ENCODE measurements around the gene IRGC.
"Not testable (repeated sequence)": the region's sequence is repeated elsewhere in the genome, so short reads cannot be mapped to it uniquely, and the experiment has no call there.

The IRGC gene, protein sequence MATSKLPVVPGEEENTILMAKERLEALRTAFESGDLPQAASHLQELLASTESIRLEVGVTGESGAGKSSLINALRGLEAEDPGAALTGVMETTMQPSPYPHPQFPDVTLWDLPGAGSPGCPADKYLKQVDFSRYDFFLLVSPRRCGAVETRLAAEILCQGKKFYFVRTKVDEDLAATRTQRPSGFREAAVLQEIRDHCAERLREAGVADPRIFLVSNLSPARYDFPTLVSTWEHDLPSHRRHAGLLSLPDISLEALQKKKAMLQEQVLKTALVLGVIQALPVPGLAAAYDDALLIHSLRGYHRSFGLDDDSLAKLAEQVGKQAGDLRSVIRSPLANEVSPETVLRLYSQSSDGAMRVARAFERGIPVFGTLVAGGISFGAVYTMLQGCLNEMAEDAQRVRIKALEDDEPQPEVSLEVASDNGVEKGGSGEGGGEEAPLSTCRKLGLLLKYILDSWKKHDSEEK

DNA sequence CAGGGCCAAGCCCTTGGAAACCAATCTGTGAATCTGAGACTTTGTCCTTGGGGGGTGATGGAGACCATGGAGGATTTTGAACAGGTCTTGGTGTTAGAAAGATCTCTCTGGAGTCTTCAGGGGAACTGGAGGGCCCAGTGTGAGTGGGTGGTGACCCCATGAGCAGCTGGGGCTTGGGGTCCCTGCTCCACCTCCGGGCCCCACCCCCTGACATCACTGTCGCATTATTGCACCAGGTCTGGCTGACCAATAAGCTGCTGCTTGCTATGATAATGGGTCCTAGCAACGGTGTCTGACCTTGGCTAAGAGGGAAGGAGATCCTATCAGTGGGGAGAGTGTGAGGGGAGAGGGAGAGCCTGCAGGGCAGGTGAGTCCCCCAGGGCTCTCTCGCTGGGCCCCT lies at the start of gene IRGC:
Gene IRGC, plus strand, starts transcription at position 301 of the 400 bp plus-strand sequence. CDS start 2,483 bp downstream, outside the sequence.
- DNase-seq (ENCODE audit: low read depth), result no peak

DNA sequence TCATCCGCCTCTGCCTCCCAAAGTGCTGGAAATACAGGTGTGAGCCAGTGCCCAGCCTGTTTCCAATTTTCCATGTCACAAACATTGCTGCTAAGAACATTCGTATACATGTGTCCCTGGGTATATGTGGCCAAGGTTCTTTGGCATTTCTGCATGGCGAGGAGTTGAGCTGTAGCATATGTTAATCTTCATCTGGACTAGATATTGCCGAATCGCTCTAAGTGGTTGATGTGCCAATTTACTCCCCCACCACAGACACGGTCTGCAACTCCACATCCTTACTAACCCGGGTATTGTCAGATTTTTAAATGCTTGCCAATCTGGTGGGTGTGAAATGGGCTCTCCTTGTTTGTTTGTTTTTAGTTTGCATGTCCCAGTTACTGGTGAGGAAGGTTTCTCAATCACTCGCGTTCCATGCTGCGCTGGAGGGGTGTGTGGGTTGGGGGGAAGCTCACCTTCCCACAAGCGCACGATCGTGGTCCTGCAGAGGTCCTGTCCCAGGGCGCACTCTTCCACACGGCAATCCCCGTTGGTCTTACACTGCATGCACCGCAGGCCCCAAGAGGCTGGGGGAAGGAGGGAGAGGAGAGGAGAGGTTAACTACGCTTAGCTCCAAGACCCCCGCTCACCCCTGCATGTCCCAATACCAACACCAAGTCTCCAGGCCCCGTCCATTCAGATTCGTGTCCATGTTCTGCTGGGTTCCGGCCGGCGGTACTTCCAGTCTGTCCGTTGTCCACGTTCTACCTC lies 48.6 kb upstream of the IRGC start:
- DNase-seq (ENCODE audit: low read depth), result no peak

DNA sequence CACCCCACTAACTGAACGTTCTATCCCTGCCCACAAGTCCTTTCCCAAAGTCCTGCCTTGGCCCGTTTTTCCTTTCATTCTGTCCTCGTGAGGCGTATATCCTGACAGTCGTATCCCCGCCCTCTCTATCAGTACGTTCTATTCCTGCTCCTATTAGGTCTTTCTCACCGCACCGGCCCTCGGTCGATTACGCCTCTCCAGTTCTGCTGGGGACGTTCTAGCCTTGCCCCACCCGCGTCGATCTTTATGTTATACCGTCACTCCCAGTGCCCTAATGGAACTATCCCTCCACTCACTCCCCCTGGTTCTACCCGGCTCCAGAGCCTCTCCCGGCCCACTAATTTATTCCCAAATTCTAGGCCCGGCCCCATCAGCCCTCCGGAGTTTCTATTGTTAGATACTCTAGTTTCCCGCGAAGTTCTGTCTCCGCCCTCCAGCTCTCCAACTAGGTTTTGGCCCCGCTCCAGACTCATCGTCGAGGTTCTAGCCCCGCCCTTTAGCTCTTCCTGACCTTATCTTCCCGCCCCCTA lies 47.9 kb upstream of the IRGC start:
- DNase-seq (ENCODE audit: low read depth), result no peak

DNA sequence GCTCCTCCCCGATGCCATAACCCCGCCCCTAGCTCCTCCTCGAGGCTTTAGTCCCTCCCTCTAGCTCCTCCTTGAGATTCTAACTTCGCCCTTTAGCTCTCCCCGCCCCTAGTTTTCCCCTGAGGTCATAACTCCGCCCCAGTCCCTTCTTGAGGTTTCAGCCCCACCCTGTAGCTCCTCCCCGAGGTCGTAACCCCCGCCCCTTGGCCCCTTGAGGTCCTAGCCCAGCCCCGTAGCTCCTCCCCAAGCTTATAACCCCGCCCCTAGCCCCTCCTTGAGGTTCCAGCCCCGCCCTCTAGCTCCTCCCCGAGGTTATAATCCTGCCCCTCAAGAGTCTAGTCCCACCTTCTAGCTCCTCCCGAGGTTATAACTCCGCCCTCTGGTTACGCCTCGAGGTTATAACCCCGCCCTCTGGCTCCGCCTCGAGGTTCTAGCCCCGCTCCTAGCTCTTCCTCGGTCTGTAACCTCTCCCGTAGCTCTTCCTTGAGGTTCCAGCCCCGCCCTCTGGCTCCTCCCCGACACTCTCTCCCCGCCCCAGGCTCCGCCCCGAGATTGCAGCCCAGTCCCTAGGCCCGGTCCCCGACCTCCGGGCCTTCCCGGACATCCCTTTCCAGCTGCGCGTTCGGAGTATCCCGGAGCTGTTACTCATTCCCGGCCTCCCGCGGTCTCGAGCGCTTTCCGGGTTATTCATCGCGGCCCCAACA lies 47.3 kb upstream of the IRGC start:
- DNase-seq (ENCODE audit: low read depth), result peak; percentile 99

DNA sequence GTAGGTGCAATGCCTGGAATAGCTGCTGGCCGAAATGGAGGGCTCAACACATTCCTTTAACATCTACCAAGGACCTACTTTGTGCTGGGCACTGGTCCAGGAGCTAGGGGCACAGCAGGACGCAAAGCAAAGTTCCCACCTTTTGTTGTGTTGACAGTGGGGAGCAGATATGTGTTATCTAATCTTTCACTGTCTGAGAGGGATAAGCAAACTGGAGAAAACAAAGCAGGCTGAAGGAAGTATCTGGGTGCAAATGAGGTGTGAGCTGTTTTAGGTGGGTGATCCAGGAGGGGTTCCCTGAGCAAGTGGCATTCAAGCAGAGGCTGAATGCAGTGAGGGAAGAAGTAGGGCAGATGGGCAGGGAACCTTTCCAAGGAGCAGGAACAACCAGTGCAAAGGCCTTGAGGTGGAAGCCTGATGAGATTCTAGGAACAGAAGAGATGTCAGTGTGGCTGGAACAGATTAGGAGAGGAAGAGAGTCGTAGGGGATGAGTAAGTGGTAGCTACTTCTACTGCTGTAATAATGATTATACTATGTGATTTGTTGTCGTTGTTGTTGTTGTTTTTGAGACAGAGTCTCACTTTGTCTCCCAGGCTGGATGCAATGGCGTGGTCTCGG lies 43.7 kb upstream of the IRGC start:
- no peak for DNase-seq (ENCODE audit: low read depth)

DNA sequence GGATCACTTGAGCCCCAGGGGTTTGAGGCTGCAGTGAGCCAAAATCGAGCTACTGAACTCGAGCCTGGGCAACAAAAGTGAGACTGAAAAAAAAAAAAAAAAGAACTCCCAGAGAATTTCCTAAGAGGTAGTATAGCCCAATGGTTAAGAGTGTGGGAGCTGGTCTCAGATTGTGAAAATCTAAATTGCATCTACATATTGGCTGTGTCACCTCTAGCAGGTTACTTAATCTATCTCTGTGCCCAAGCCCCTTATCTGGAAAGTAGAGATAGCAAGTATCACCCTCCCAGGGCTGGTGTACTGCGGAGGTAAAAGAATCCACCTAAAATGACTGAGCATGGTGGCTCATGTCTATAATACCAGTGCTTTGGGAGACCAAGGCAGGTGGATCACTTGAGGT lies 42.2 kb upstream of the IRGC start:
- no peak for DNase-seq (ENCODE audit: low read depth)

DNA sequence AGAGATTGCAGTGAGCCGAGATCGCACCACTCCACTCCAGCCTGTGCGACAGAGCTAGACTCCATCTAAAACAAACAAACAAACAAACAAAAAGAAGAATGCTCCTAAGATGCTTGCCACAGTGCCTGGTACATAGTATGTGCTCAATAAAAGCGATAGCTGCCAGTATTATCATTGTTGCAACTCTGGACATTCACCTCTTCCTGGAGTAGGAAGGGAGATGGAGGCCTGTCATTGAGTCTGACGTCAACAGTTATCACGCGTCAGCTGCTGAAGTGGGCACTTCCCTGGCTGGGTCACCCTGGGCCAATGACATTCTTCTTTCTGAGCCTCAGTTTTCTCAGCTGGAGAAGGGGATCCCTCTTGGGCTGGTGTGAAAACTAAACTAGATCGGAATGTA lies 41.7 kb upstream of the IRGC start:
- DNase-seq (ENCODE audit: low read depth), result no peak

DNA sequence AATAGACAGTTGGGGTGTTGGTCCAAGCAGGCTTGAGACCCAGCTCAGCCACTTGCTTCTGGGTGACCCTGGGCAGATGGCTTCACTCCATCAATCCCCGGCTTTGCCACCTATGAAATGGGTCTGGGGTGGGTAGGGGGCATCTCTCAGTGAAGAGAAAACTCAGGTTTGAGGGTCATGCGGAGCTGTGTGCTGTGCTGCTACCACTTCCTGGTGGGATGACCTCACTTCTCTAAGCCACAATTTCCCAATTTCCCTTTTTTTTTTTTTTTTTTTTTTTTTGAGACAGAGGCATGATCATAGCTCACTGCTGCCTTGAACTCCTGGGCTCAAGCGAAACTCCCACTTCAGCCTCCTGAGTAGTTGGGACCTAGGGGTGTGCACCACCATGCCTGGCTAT lies 41.3 kb upstream of the IRGC start:
- no peak for DNase-seq (ENCODE audit: low read depth)

DNA sequence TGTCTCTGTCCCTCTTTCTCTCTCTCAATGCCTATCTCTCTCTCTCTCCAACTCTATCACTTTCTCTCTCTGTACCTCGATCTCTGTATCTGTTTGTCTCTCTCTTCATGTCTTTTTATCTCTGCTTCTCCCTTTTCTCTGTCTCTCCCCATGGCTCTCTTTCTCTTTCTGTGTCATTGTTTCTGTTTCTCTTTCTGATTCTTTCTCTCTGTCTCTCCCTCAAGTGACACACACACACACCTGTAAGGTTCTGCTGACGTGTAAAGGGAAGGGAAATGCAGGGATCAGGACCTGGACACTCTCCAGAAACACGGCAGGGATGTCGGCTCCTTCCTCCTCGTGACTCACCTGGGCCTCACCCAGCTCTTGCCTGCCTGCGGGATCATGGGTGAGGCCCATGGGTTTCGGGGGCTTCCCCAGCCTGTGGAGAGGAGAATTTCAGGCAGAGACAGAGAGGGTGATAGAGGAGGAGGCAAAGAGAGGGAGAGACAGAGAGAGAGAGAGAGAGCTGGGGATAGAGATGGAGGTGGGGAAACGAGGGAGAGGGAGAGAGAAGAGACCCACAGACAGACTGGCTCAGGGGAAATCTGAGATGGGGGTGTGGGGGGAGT lies 40.5 kb upstream of the IRGC start:
- no peak for DNase-seq (ENCODE audit: low read depth)

DNA sequence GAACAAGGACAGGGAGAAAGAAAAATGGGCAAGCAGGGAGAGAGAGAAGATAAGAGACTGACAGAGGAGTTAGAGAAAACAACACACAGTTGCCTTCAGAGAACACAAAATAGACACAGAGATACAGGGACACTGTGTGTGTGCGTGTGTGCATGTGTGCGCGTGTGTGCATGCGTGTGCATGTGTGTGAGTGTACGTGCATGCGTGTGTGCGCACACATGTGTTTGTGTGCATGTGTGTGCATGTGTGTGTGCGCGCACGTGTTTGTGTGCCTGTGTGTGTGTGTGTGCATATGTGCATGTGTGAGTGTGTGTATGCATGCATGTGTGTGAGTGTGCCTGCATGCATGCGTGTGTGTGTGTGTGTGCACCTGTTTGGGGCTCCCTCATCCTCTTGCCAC lies 40.0 kb upstream of the IRGC start:
- no peak for DNase-seq (ENCODE audit: low read depth)

DNA sequence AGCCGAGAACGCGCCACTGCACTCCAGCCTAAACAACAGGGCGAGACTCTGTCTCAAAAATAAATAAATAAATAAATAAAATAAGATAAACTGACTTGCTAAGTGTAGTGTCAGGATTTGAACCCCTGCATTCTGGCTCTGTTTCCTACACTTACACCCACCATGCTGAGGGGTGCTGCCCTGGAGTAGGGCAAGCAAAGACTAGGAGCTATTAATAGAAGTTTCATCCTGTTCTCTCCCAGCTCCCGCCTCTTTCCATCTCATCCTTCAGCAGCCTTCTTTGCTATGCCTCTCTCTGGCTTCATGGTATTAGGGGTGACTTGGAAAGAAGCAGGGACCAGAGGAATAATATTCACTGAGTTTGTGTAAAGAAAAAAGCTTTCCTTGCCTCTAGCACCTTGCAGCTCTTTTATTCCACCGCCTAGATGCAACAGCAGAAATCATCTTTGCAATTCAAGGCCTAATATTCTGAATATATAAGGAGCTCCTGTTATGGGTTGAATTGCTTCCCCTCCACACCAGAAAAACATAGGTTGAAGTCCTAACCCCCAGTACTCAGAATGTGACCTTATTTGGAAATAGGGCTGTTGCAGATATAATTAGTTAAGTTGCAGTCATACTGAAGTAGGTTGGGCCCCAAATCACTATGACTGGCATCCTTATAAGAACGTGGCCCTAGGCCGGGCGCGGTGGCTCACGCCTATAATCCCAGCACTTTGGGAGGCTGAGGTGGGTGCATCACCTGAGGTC lies 37.2 kb upstream of the IRGC start:
- DNase-seq (ENCODE audit: low read depth), result no peak

DNA sequence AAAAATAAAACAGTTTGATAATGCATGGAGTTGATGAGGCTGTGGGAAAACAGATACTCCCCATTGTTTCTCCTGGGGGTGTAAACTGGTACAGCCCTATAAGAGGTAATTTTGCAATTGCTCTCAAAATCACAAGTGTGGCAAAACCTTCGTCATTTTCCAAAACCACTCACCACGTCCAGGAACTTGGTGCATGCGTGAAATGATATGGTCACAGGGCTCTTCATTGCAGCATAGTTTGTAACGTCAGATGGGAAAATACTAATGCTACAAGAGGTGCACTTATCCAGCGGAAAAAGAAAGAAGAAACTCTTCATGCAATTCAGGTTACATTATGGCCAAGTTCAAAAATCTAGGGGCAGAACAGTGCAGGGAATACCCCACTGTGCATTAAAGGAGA lies 34.1 kb upstream of the IRGC start:
- no peak for DNase-seq (ENCODE audit: low read depth)

DNA sequence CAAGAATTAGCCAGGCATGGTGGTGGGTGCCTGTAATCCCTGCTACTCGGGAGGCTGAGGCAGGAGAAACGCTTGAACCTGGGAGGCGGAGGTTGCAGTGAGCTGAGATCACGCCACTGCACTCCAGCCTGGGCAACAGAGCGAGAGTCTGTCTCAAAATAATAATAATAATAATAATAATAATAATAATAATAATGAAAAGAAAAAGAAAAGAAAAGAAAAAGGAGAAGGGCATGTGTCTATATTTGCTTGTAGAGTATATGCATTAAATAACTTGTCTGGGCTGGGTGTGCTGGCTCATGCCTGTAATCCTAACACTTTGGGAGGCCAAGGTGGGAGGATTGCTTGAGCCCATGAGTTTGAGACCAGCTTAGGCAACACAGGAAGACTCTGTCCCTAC lies 33.6 kb upstream of the IRGC start:
- not testable (repeated sequence) for DNase-seq (ENCODE audit: low read depth)

DNA sequence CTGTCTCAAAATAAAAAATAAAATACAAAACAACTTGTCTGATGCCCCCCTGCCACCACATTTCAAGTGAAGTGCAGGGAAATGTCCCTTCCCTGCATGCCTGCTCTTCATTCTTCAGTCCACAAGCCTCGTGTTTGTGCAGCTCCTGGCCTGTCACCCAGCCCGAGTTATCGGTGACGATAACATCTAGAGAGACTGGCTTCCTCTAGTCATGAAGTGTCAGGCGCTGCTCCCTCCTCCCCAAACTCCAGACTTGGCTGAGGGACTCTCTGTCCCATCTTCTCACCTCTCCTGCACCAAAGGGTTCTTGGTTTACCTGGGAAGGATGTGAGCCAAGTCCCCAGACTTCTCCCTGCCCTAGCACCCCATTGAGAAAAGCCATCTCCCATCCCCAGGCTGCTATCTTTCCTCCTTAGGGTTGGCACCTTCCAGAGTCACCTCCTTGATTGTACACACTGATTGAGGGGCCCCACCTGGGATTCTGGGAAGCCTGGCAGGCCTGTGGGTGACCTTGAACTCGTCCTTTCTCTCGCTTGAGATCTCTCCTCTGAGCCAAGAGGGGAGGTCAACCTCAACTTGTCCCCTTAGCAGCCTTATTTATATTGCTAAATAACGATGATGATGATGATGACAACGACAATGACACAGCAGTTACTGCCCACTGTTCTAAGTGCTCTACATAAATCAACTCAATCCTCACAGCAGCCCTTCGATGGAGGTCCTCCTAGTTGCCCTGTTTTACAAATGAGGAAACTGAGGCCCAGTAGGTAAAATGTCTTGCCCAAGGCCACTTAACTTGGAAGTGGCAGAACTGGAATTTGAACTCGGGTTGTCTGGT lies 32.8 kb upstream of the IRGC start:
- DNase-seq (ENCODE audit: low read depth), result no peak

DNA sequence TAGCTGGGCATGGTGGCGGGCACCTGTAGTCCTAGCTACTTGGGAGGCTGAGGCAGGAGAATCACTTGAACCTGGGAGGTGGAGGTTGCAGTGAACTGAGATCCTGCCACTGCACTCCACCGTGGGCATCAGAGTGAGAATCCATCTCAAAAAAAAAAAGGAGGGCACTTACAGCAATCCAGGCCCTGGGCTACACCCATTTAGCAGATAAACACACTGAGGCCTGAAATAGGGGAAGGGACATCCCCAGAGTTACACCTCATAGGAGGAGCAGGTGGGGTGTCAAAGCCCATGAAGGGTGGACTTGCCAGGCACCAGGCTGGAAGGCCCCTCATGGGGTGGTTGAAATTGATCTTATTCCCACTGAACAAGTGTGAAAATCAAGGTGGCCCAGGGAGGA lies 32.0 kb upstream of the IRGC start:
- no peak for DNase-seq (ENCODE audit: low read depth)

DNA sequence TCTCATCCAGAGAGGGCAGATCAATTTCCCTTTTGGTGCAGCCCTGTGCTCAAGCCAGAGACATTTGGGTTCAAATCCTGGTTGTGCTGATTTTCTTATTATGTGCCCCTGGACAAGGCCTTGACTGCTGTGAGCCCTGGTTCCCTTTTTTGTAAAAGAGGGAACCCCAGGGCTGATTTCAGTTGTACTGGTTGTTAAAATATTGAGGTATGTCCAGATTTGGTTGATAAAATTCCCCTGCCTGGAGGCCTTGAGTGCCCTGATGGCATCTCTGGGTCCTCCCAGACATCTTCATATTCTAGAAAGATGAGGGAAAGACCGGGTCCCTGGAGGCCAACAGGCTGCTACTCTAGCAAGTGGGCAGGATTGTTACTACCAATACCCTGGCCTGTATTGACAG lies 31.6 kb upstream of the IRGC start:
- no peak for DNase-seq (ENCODE audit: low read depth)

DNA sequence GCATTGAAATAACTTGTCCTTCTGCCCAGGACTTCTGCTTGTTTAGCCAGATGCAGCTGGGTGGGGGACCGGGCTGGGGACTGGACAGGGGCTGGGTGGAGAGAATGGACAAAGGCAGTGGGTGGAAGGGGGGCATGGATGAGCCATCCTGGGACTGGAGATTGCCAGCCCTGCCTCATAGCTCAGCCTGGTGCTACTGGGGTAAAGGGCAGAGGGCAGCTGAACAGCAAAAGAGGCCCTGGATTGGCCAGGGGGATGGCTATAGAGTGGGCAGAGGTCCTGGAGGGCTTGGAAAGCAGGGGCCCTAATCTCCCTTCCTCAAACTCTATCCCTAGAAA lies 28.2 kb upstream of the IRGC start:
- no peak for DNase-seq (ENCODE audit: low read depth)

DNA sequence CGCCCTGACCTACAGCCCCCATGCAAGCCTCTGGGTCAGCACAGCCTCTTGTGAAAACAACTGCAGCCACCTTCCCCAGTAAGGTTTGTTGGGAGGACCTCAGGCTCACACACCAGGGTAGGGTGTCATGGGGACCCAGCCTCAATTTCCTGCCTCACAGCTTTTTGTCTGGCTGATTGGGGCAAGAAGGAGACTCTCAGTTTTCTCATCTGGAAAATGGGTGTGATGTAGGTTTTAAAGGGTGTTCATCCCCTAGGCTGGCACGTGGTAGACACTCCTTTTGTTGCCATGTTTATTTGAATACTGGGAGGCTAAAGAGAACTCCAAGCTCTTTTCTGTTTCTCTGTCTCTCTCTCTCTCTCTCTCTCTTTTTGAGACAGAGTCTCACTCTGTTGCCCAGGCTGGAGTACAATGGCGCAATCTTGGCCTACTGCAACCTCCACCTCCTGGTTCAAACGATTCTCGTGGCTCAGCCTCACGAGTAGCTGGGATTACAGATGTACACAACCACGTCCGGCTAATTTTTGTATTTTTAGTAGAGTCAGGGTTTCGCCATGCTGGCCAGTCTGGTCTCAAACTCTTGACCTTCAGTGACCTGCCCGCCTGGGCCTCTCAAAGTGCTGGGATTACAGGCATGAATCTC lies 27.7 kb upstream of the IRGC start:
- DNase-seq (ENCODE audit: low read depth), result no peak

DNA sequence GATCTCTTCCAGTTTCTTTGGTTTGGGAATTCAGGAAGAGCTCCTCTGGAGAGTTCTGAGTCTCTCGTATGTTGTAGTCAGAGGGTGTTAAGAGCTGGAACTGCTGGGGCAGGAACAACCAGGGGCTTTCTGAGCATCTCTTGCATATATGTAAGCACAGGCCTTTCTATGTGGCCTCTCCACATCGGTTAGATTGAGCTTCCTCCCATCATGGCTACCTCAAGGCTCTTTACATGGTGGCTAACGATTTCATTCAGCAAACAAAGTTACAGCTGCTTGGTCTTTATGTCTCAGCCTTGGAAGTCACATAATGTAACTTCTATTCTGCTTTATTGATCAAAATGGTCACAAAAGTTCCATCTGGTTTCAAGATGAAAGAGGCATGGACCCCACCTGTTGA lies 25.4 kb upstream of the IRGC start:
- DNase-seq (ENCODE audit: low read depth), result no peak

DNA sequence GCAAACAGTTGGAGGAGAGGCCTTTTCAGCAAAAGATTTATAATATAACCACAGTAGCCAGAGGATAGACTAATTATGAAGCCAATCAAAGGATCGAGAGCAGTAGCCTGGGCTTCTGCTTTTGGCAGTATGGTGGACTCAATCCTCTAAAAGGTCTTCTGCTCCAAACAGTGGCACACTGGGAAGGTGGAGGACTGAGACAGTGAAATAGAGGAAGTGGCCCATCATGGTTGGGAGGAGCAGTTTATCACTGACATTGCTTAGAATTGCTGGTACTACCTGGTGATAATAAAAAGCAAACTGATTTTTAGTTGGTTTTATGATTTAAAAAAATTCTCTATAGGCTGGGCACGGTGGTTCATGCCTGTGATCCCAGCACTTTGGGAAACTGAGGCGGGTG lies 25.0 kb upstream of the IRGC start:
- no peak for DNase-seq (ENCODE audit: low read depth)

Data from HS-27A (cell line).